GM19193 (cell line): ENCODE data around the gene CFL1.

Source experiments
- POLR2A ChIP-seq: IDR thresholded peaks from 4 replicates; pipeline ENCODE4 v1.6.1; 2011; ENCODE audit not compliant: insufficient read depth, insufficient read length; ENCODE audit errors: extremely low read depth

The CFL1 gene

DNA sequence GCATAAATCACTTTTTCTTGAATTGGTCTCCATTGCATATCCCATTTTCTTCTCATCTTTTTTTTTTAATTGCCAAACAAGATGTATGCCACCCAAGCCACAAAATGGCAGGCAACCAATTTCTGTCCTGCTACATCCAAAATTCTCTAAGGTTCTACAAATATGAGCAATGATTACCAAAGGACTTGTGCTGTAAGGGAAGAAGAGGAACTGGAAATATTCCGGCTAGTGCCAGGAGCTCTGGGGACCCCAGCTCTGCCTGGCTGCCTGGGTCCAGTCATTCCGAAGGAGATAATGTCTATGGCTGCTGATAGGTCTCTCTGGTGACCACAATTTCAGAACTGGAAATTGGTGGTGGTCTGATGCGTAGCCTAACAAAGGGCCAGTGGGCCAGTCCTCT is 41.3 kb downstream of the CFL1 start:
- TF ChIP-seq POLR2A = no peak

DNA sequence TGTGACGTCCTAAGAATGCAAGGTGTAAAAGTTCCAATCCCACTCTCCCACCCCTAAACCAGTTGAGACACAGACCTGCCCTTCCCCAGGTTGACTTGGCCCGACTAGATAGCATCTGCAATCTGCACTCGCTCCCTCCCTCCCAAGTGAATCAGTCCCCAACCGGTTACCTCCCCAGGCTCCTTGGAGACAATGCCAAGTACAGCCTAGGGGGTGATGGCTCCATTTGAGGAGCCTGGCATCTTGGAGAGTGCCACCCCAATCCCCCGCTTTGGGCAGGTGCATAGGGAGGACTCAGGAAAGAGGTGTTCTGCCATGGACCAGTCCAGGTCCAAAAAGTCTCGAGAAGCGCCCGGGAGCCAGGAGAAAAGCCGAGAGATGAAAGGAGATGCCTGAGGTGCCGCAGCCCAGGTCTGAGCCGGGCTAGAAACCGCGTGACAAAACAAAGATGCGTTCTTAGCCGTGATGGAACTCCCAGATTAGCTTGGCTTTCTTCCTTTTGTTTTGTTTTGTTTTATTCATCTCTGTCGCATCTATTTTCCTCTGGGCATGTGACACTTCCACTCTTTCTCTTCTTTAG is 42.9 kb downstream of the CFL1 start:
- TF ChIP-seq POLR2A = no peak

DNA sequence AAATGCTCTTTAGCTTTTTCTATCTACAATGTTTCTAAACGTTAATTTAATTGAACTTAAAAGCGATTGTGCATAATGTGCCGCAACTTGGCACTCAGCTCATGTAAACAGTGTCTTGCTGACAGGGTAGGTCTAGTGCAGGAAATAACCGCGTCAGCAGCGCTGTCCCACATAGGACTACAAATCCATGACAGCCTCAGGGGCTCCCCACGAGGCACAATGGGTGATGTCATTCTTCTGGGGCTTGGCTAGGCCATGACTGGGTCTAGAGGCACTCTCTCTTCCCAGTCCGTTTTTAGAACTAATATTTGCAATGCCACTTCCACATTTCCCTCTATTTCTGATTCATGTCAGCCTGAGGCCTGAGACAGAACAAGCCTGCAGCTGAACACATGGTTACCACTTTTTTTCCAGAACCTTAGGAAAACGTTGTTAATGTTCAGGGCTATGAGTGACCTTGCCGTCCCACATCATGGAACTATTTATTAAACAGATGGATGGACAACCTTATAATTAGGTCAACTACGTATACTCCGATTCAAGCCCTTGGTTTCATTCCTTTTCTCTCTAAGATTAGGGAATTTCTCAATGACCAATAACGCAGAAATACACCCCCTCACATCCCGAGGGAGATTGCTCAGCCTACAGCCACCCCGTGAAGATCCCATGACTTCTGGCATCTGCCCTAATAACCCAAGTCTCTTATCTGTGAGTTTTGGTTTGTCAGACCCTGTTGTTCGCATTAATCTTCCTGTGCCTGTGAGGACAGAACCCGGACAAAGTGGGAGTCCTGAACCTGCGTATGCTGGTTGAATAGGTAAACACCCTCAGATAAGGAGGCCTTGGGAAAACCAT is 43.6 kb downstream of the CFL1 start:
- TF ChIP-seq POLR2A = no peak

DNA sequence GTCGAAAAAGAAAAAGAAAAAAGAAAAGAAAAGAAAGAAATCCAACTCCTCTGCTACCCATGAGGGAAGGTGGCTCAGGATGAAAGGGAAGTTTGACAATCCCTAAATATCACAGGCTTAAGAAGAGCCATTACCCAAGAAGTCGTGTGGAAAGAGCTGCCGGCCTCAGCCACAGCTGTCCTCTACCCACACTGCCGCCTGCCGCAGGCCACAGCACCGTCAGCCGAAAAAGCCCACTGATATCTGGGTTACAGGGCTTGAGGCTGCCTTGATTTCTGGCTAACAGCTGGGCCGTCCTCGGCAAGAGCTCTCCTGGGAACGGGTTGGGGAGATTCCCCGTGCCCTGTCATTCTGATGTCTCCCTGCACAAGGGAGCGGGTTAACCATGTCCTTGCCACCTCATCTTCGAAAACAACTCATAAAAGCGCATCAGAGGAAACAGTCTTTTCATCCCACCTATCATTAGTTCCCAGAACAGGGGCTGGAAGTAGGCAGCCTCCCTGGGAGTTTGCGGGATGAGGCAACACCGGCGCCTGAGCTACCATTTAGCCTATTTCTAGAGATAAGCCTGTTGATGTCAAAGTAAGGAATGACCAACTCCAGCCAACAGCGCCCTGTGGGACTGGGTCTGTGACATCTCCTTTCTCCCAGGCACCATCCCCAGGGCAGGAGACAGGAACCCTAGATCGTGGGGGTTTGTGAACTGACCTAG is 46.1 kb downstream of the CFL1 start:
- TF ChIP-seq POLR2A = no peak

DNA sequence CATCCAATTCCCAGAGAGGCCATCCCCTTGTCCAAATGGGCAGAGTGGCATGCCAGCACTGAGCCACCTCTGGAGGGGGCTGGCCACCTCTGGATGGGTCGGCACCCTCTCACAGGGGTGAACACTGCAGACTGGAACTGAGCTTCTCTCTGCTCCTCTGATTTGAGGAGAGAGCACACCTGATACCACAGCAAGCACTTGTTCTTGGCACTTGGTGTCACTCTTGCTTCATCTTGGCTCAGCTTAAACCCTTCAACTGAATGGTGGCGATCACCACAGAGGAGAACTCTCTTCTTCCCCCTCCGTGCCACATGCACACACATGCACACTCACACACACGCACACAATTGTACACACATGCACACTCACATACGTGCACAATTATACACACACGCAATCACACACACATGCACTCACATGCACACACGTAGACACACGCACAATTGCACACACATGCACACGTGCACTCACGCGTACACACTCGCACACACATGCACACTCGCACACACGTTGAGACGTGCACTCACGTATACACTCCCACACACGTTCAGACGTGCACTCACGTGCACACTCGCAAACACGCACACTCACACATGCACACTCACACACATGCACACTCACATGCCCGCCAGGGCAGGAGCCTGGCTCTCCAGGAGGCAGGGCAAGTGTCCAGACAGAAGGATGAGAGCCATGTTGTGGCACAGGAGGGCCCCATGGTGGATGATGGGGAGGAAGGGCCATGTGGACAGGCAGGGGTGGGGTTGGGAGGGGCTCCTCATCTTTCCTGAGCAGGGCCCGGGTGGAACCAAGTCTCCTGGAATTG is 47.7 kb downstream of the CFL1 start:
- no peak for TF ChIP-seq POLR2A

DNA sequence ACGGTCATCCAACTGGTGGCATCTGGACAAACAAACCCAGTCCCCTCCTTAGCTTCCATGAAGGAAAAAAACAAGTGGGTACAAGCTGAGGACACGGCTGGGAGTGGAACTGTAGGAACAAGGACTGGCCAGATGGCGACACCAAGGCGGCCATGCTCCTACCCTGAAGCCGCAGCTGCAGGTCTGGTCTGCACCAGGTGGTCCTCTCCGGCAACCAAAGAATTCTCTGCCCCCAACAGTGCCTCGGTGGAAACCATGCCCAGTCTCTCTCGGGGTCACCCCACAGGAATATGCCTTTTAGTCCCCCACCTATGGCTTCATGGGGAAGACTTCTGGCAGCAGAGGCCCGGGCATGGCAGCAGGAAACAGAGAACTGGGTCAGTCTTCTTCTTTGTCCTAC is 48.5 kb downstream of the CFL1 start:
- no peak for TF ChIP-seq POLR2A

DNA sequence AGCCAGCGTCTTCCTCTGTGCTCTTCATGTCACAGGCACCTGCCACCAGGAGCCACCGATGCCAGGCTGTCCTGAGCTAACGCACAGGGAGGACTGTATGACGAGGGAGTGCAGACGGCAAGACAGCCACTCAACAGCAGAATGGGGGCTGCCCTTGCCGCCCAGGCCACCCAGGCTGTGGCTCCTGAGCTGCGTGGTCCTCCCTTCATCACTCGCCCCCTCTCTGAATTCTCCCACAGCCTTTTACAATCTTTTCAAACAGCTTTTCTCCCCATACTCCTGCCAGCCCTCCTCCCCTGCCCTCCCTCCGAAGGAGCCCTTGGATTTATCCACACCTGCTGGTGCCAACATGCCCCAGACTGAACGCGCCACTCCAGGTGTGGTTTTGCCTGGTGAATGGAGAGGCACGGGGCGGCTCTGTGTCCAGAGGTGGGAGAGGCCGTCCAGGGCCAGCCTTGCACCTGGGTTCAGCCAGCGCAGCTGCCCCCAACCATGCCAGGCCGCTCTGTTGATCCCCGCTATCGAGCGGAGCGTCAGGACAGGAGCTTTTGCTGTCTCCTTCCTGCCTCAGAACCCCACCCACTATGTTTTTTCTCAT is 49.1 kb downstream of the CFL1 start:
- no peak for TF ChIP-seq POLR2A

DNA sequence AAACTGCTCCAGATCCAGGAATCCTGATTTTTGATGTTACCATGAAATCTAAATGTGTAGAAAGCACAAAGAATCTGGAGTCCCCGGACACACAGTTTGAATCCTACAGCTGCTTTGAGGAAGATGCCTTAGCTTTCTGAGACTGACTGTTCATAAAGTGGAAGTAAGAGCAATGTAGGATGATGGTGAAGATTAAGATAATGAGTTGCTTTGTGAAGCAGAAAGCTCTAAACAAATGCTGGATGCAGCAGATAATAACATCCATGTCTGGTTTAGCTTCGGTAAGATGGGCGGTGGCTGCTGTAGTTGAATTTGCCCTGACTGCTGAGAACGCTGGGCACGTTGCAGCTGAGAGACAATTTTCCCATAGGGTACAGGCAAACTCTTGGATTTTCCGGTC is 51.0 kb downstream of the CFL1 start:
- TF ChIP-seq POLR2A = no peak
